GM18861 (cell line): ENCODE measurements around the gene ZNF45.
"Not testable (repeated sequence)": the region's sequence is repeated elsewhere in the genome, so short reads cannot be mapped to it uniquely, and the experiment has no call there.

Source experiments
- ATAC-seq: cut with Tn5 transposase; IDR thresholded peaks from one replicate; pipeline ENCODE4 v1.9.1; 2021; ENCODE audit not compliant: unreplicated experiment

ZNF45 gene

DNA sequence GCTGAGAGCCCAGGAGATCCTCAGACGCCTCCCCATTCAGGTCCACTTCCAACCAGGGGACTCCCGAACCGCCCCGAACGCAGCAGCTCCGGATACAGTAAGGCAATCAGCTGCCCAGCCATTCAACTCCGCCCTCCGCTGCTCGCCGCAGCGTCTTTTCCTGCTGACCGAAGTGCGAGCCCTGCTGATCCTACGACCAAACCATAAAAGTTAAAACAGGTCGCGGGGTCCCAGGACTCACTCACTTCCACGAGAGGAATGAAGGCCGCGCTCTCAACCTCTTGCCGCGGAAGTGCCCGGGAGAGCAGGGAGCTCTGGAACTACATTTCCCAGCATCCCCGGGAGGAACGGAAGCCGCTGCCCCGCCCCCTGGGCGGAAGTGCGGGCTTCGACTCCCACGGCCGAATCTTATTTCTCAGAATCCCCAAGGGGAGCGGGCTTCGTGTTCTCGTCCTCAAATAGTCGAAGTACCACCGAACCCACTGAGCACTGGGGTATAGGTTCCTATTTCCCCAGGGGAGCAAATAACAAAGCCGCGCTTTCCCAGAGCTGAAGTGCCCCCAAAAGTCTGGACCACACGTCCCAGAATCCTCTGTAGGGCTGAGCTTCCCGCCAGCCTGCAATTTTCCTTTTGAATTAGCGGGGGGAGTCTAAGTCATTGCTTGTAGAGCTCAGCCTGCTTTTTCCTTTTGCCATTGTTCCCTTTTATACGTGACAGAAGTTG is at the start of gene ZNF45:
TSS of gene ZNF45 (minus strand) at position 298 of the 724 bp plus-strand sequence. CDS start 13,097 bp downstream, outside the sequence.
- peak; percentile 76 for ATAC-seq

DNA sequence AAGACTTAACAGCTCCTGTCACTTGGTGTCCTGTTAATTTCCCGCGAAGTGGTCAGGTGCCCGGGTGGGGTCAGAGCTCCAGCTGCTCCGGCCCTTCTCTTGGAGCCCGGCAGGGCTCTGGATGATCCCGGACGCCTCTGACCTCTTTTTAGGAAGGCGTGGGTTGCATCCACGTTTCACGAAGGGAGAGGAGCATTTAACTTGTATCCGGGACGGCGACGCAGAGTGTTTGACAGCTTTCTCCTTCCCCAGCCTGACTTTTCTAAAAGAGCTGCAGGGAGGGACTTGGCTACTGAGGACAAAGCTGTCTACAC is 49.6 kb upstream of the ZNF45 start:
- ATAC-seq, result no peak

DNA sequence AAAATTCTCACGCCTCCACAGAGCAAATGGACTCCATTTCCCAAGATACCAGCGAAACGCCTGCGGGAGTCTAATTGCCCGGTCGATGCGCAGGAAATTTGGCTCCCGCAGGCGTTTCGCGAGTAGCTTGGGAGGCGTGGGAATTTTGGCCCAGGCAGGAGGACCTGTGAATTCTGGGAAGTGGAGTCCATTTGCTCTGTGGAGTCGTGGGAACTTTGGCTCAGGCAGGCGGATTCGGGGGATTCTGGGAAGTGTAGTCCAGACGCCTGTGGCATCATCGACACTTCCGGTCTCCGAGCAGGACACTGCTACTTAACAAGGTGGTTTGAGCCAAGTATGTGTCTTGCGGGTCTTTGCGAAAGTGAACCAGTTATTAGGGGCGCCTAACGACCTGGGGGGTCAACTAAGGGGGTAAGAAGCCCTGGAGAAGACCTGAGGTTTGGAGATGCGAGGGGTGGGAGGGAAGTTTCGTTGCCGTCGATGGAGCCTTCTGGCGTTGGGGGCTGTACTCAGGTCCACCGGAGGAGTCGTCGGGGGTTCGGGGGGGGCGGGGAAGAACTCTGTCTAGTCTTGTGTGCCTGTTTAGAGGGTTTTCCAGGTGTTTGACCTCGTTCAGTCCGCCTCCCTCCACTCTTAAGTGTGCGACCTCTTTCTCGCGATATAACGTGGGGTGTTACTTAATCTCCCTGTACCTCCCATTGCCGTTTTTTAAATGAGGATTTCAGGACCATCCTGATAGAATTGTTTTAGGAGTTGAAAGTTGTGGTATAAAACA is 49.0 kb upstream of the ZNF45 start, which contains the start of gene ZNF155:
TSS of gene ZNF155 (plus strand) at position 277 of the 775 bp plus-strand sequence. CDS start 4,356 bp downstream, outside the sequence.
- ATAC-seq, result peak; percentile 58

DNA sequence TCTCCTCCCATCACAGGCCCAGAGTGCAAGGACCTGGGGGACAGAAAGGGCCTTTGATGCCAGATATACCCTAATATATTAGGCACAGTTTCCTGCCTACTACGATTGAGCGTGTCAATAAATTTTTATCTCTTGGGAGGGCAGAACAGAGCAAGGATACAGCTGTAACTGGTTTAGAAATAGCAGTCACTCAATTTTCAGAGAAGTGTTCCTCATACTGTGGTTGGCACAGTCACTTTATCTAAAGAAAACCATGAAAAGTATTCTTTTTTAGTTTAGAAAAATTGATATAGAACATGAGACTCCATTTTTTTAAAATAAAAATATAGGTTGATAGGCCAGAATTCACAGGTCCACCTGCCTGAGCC is 48.4 kb upstream of the ZNF45 start:
- peak; percentile 25 for ATAC-seq

DNA sequence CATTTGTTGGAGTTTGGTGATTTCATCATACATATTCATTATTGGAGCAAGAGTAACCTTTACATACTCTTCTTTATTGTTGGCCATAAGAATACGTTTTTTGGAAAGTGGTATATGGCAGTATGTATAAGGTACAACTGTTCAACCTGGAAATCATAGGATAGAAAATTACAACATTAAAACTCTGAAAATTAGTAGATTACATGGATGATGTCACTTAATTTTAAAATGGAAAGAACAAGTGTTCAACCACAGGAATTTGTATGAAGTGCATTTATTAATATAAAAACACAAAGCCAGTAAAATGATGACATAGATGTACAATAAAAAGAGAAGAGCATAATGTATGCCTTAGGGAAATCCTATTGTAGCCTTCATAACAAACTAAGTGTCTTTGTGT is 41.6 kb upstream of the ZNF45 start:
- ATAC-seq, result no peak

DNA sequence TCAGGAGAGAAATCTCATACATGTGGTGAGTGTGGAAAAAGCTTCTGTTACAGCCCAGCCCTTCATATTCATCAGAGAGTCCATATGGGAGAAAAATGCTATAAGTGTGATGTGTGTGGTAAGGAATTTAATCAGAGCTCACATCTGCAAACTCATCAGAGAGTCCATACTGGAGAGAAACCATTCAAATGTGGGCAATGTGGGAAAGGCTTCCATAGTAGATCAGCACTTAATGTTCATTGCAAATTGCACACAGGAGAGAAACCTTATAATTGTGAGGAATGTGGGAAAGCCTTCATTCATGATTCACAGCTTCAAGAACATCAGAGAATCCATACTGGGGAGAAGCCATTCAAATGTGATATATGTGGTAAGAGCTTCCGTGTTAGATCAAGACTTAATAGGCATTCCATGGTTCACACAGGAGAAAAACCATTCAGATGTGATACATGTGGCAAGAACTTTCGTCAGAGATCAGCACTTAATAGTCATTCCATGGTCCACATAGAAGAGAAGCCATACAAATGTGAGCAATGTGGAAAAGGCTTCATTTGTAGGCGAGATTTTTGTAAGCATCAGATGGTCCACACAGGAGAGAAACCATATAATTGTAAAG is 31.1 kb upstream of the ZNF45 start:
- no peak for ATAC-seq

DNA sequence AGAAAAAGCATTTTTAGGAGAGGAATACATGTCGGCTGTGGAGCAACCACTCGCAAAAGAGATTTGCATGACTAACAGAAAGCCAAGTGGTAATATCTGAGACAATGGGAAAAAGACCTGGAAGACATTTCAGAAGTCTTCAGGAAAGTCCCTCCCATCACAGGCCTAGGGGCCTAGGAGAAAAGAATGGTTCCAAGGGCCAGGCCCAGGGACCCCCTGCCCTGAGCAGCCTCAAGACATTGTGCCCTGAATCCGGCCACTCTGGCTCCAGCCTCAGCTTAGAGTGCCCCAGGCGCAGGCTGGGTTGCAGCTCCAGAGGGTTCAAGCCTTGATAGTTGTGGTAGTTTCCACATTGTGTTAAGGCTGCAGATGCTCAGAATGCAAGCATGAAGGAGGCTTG is 25.3 kb upstream of the ZNF45 start:
- ATAC-seq, result no peak

DNA sequence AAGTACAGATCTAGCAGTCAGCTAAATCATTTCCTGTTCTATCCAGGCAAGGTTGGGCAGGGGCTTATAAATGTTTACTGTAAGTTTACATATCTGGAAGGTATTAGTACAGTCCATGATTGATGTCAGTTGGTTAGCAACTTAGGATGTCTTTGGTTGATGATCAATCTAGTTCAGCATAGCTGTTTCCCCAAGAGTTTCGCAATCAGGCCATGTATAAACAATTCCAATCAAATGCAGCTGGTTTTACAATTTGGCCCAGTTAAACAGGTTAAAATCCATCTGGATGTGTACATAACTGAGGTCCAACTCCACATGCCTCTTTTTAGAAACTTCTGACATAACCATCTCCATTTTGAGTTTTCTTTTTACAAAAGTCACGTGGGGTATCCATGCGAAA is 22.8 kb upstream of the ZNF45 start:
- no peak for ATAC-seq

DNA sequence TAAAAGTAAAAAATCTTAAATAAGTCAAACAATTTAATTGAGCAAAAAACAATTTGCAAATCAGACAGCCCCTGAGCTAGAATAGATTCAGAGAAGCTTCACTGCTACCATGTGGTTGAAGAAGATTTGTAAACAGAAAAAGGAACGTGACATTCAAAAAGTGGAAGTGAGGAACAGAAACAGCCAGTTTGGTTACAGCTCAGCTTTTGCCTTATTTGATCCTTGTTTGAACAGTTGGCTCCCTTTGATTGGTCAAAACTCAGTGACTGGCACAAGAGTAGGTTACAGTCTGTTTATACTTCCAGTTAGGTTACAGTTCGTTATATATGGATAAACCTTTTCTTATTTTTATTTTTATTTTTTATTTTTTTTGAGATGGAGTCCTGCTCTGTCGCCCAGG is 21.7 kb upstream of the ZNF45 start:
- no peak for ATAC-seq

DNA sequence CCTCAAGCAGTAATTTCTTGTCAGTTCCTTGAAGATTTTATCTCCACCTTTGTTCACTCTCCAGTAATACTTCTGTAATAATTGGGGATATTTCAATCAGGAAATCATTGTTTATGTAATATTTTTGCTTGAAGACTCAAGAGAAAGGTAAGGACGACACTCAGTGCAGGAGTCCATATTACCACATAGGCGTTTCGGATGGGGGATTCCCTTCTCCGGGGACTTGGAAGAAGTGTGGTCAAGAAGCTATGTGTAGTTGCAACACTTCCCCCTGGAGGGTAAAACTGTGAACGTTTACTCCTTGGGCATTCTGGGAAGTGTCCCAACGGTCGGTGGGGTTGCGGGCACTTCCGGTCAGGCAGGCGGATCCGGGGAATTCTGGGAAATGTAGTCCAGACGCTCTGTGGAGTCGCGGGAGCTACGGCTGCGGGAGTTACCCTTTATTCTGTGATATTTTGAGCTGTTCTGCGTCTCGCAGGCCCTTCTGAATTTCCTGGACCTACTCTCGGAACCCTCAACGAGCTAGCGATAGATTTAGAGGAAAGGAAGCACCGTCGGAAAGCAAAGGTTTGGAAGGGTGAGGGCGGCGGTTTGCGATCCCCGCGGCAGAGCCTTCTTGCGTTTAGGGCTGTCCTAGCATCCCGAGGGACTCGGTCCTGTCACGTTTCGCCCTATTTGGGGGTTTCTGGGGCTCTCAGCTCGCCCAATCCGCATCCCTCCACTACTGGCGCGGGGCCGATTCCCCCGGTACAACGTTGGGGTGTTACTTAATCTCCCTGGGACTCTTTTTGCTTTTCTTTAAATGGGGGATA is 16.0 kb upstream of the ZNF45 start, which contains the start of gene ZNF221:
TSS of gene ZNF221 (plus strand) at position 395 of the 812 bp plus-strand sequence. CDS start 11,499 bp downstream, outside the sequence.
- peak; percentile 94 for ATAC-seq

DNA sequence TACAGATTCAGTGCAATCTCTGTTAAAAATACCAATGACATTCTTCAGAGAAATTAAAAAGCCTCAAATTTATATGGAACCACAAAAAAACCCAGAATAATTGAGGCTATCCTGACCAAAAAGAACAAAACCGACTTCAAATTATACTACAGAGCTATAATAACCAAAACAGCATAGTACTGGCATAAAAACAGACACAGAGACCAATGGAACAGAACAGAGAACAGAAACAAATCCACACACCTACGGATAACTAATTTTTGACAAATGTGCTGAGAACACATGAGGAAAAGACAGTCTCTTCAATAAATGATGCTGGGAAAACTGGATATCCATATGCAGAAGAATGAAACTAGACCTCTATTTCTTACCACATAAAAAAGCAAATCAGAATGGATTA is 14.7 kb upstream of the ZNF45 start:
- not testable (repeated sequence) for ATAC-seq

DNA sequence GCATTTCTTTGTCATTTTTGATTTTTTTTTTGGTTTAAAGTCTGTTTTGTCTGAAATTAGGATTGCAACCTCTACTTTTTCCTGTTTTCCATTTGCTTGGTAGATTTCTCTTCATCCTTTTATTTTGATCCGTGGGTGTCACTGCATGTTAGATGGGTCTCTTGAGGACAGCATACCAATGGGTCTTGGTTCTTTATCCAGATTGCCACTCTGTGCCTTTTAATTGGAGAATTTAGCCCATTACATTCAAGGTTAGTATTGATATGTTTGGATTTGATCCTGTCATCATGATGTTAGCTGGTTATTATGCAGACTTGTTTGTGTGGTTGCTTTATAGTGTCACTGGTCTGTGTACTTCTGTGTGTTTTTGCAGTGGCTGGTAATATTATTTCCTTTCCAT is 12.3 kb upstream of the ZNF45 start:
- not testable (repeated sequence) for ATAC-seq

DNA sequence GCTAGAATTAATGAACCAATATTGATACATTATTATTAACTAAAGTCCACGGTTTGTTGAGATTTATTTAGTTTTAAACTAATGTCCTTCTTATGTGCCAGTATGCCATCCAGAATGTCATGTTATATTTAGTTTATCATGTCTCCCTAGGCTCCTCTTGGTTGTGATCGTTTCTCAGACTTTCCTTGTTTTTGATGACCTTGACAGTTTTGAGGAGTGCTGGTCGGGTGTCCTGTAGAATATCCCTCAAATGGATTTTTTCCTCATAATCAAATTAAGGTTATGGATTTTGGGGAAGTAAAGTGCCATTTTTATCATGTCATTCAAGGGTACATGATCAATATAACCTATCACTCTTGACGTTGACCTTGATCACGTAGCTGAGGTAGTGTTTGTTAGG is 6.1 kb upstream of the ZNF45 start:
- ATAC-seq, result no peak

DNA sequence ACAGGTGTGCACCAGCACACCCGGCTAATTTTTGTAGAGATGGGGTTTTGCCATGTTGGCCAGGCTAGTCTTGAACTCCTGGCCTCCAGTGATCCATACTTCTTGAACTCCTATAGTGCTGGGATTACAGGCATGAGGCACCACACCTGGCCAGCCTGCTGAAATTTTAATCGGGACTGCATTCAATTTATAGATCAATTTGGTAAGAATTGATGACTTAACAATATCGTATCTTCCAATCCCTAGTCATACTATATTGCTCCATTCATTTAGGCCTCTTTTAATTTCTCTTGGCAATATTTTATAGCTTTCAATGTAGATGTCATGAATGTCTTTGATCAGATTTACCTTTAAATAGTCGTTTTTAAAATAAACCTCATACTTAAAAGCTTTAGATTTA is 5.6 kb upstream of the ZNF45 start:
- no peak for ATAC-seq

DNA sequence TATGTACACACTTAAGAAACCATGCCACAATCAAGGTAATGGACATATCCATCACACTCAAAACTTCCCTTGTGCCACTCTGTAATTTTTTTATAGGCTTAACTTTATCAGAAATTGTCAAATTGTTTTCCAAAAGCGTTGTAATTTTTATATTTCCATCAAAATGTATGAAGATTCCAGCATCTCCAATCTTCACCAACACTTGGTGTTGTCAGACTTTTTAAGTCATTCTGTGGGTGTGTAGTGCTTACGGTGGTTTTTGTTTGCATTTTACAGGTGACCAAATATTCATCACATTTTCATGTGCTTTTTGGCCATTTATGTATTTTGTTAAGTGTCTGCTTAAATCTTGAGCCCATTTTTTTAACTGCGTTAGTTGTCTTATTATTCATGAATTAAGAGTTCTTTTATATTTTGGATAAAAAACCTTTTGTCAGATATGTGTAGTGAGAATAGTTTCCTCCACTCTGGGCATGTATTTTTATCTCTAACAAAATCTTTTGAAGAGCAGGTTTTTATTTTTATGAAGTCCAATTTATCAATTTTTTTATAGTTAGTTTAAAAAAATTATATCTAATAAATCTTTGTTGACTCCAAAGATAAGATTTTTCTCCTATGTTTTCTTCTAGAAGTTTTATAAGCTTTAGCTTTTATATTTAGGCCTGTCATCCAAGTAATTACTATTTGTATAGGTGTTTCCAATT is 4.6 kb upstream of the ZNF45 start:
- no peak for ATAC-seq

DNA sequence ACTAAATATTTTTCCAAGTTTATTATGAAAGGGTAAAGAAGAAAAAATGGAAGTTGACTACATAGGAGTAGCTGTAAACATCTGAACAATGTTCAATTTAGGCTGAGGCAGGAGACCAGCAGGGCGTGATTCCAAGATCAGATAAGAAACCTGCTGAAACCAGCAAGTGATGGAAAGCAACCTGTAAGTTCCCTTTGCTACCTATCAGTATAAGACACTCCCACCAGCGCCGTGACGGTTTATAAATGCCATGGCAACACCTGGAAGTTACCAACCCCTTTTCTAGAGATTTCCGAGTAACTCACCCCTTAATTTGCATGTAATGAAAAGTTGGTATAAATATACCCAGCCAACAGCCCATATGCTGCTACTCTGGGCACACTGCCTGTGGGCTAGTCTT is 1.1 kb upstream of the ZNF45 start:
- no peak for ATAC-seq

DNA sequence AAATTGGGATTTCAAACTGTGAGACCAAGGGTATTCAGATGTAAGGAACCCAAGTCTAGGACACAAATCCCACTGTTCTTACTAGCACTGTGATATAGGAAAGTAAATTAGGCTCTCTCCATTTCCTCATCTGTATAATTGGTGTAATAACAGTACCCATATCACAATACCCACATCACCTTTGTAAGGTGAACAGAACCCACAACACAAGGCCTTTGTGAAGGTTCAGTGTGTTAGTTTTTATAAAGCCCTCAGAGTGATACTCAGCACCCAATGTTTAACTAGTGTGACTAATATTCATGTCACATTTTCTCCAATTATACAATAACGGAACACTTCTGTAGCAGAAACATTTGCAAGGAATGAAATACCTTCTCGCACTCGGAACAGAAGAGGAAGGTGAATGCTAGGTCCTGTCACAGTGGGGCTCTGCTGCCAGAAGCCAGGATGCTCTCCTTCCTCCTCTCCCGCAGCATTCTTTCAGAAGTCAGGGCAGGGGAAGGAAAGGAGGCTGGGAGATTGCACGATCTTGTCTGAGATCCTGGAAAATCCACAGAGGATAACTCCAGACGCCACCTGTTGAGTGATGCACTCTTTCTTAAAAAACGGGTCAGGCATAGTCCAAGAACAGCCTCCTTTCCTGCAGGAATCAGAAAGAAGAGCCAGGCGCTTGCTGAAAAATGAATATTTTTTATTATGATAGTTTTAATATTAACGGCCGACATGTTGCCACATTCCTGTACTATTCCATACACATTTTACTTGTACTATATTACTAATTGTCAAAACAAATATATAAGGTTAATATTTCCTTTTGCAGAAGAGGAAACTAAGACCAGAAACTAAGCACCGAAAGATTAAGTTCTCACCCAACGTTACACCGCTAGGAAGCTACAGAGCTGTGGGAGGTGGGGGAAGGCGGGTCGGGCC is 762 bp downstream of the ZNF45 start:
- no peak for ATAC-seq

DNA sequence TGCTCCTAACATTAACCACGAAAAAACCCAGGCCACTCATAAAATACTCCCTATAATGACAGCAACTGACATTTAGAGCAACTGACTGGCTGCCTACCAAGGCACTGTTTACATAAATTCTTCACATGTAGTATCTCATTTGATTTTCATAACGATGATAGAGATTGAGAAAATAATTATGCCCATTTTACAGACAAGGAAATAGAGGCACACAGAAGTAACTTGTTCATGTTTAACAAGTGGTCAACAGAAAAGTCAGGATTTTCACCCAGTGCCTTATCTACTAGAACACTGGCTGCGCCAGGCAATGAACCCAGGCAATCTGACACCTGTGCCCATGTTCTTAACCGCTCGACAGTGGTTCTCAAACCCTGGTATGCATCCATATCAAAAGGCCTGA is 6.3 kb downstream of the ZNF45 start:
- ATAC-seq, result no peak

DNA sequence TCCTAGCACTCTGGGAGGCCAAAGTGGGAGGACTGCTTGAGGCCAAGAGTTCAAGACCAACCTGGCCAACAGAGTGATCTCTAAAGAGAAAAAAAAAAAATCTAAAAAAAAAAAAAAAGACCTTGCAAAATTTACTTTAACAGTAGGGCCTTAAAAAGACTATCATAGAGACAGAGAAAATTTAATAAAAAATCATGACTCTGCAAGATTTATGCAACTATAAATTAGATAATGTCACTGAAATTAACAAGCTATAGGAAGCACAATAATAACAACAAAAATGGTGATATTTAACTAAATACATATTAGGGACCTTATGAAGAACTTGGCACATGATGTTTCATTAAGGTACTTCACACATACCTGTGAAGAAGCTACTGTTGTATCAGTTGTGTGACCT is 11.2 kb downstream of the ZNF45 start:
- ATAC-seq, result no peak
